22Rv1 (cell line): Measurements from ENCODE around the gene CACTIN.

Experiments
- H3K27ac ChIP-seq: fragments of 450-650 bp; 2 replicates; pipeline ENCODE4 v1.5.1; 2017
- CTCF ChIP-seq: fragments of 450-650 bp; IDR thresholded peaks from 2 replicates; pipeline ENCODE4 v1.5.1; 2017; ENCODE audit warnings: mild to moderate bottlenecking
- ZFX ChIP-seq: fragments of 450-650 bp; IDR thresholded peaks from 2 replicates; pipeline ENCODE4 v1.6.1; 2017; ENCODE audit warnings: antibody characterized with exemption, borderline replicate concordance

The CACTIN gene

DNA sequence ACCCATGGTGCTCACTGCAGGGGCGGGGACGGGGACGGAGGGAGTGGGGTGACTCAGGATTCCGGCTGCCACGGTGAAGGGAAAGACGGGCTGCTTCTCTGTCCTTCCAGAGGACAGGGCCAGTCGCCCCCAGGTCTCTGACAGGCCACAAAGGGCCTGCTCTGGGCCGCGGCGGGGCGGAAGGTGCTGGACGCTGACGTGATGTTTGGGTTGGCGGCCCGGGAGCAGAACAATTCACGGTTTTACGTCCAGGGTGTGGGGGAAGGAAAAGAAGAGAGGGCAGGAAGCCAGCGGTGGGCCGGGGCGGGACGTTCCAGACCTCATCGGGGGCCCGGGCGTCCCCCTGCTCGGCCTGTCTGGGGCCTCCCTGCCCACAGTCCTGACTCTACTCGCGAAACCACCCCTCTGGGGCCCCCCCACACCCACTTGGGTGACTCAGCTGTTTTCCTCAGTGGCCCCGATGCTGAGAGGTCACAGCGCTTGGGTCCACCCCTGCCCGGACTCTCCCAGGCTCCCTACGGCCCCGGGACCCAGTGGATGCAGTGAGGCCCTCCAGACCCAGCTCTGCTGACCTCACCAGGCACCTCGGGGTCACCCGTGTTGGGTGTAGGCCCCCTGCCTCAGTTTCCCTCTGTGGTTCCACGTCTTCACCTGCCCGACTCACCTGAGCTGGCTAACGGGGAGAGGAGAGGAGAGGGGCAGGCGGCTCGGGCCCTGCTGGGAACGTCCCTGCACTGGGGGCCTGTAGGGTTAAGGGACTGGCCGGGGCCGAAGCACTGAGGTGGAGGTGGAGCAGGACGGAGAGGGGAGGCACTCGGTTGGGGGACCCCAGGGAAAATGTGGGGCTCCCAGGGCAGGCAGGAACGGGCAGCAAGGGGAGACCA is 44.4 kb upstream of the CACTIN start:
- H3K27ac ChIP-seq, result no peak overlapping the region
- TF ChIP-seq CTCF (no peak), ZFX (no peak)

GRCh38 chr19:3669947-3670795 is 43.6 kb upstream of the CACTIN start:
- no peak overlapping the region for H3K27ac ChIP-seq
- no peak for TF ChIP-seq ZFX
- TF ChIP-seq CTCF, result no peak

- TF ChIP-seq CTCF (no peak), ZFX (no peak)
- no peak overlapping the region for H3K27ac ChIP-seq
These were observed 42.7 kb upstream of the CACTIN start for GRCh38 chr19:3669082-3669946.

GRCh38 chr19:3668331-3669081 is 41.9 kb upstream of the CACTIN start:
- no peak overlapping the region for H3K27ac ChIP-seq
- TF ChIP-seq ZFX, result no peak
- TF ChIP-seq CTCF, result no peak

- H3K27ac ChIP-seq, result no peak overlapping the region
These were observed 41.2 kb upstream of the CACTIN start for GRCh38 chr19:3667766-3668165.

More at GRCh38 chr19:3667766-3668165, 41.2 kb upstream of the CACTIN start:
- TF ChIP-seq CTCF (no peak), ZFX (no peak)
